Measurements from ENCODE around the gene VAV2. TPM values are rescaled to one million over a fixed set of nuclear protein-coding genes. Genes with fewer than 3 reads are reported as not detected.
A peak's percentile ranks its signal among the peaks of the same experiment; 100 is the strongest.

Gene VAV2
- polyA plus RNA-seq, 1 experiment = 9.0 TPM

GRCh38 chr9:134027561-134027960 lies 35.4 kb upstream of the VAV2 start:
- CTCF ChIA-PET = no interaction called here
- Histone ChIP-seq H3K4me3 (ENCODE audit: low read depth, low read length) (no peak overlapping the region), H3K9me3 (ENCODE audit: control insufficient read depth, insufficient read depth, low read length) (no peaks in the 10 kb centered on the region), H3K27me3 (ENCODE audit: control insufficient read depth, insufficient read depth, low read length) (no peaks in the 10 kb centered on the region), H3K27ac (ENCODE audit: low read depth, low read length) (no peak overlapping the region)
- TF ChIP-seq CTCF (IDR thresholded peaks at IDR 0.05; ENCODE audit: low read depth, low read length) = no peak
- POLR2A ChIA-PET = no interaction called here
- DNase-seq (ENCODE audit: low read depth, low spot score) = no peak

GRCh38 chr9:134026981-134027380 lies 34.9 kb upstream of the VAV2 start:
- H3K4me3 ChIP-seq (ENCODE audit: low read depth, low read length) = no peak overlapping the region
- ChIA-PET CTCF (interaction anchor here (3.2 kb wide), 1 partner anchor 33 kb away, joined by 20 read pairs; no protein-coding TSS in a partner anchor), POLR2A (interaction anchor here (2.5 kb wide), 1 partner anchor 109 kb away, joined by 9 read pairs; the partner anchor contains the start of gene WDR5)
- H3K27me3 ChIP-seq (ENCODE audit: control insufficient read depth, insufficient read depth, low read length) = no peaks in the 10 kb centered on the region
- TF ChIP-seq CTCF (IDR thresholded peaks at IDR 0.05; ENCODE audit: low read depth, low read length) = no peak
- H3K9me3 ChIP-seq (ENCODE audit: control insufficient read depth, insufficient read depth, low read length) = no peaks in the 10 kb centered on the region
- no peak for DNase-seq (ENCODE audit: low read depth, low spot score)
- H3K27ac ChIP-seq (ENCODE audit: low read depth, low read length) = no peak overlapping the region

- peak overlapping the region; percentile 90 for H3K4me3 ChIP-seq (ENCODE audit: low read depth, low read length)
- CTCF ChIA-PET = interaction anchor here (0.8 to 3.2 kb wide), 3 partner anchors 32 to 246 kb away, joined by 3 to 20 read pairs (median 4); no protein-coding TSS in a partner anchor
- H3K27me3 ChIP-seq (ENCODE audit: control insufficient read depth, insufficient read depth, low read length) = no peaks in the 10 kb centered on the region
- TF ChIP-seq CTCF (IDR thresholded peaks at IDR 0.05; ENCODE audit: low read depth, low read length) = no peak
- POLR2A ChIA-PET = interaction anchor here (2.5 kb wide), 1 partner anchor 109 kb away, joined by 9 read pairs; the partner anchor contains the start of gene WDR5
- no peak overlapping the region for H3K27ac ChIP-seq (ENCODE audit: low read depth, low read length)
- no peak for DNase-seq (ENCODE audit: low read depth, low spot score)
- H3K9me3 ChIP-seq (ENCODE audit: control insufficient read depth, insufficient read depth, low read length) = no peaks in the 10 kb centered on the region
These were observed 34.5 kb upstream of the VAV2 start for GRCh38 chr9:134026581-134026980.

GRCh38 chr9:134025606-134026541 lies 33.8 kb upstream of the VAV2 start:
- Histone ChIP-seq H3K27ac (ENCODE audit: low read depth, low read length) (peak overlapping the region; percentile 21), H3K9me3 (ENCODE audit: control insufficient read depth, insufficient read depth, low read length) (no peaks in the 10 kb centered on the region), H3K27me3 (ENCODE audit: control insufficient read depth, insufficient read depth, low read length) (no peaks in the 10 kb centered on the region), H3K4me3 (ENCODE audit: low read depth, low read length) (peak overlapping the region; percentile 90)
- DNase-seq (ENCODE audit: low read depth, low spot score) = no peak
- TF ChIP-seq CTCF (IDR thresholded peaks at IDR 0.05; ENCODE audit: low read depth, low read length) = peak; percentile 37
- ChIA-PET CTCF (interaction anchor here (0.7 to 3.2 kb wide), 6 partner anchors 32 to 245 kb away, joined by 3 to 20 read pairs (median 9); no protein-coding TSS in a partner anchor), POLR2A (interaction anchor here (0.8 to 2.5 kb wide), 4 partner anchors 13 to 110 kb away, joined by 3 to 9 read pairs (median 6); partner anchors contain the start of gene WDR5)
